Stimulated activated CD8-positive, alpha-beta memory T cell treated with anti-CD3 and anti-CD28 coated beads, Interleukin-4, amount 100 ng/mL, for 48 hours (primary cell): Measurements from ENCODE around the gene KBTBD8.

ENCODE experiments used
- DNase-seq: peaks from one replicate; pipeline ENCODE4 v3.0.0-alpha.2; 2020

KBTBD8 gene

GRCh38 chr3:67000009-67000408 lies 1.9 kb downstream of the KBTBD8 start:
- DNase-seq = no peak

GRCh38 chr3:67001086-67001861 lies 3.2 kb downstream of the KBTBD8 start:
- no peak for DNase-seq

- no peak for DNase-seq
Measured at GRCh38 chr3:67005974-67006373, 7.9 kb downstream of the KBTBD8 start.

GRCh38 chr3:67006460-67006859 lies 8.4 kb downstream of the KBTBD8 start:
- no peak for DNase-seq

GRCh38 chr3:67008388-67008787 lies 10.3 kb downstream of the KBTBD8 start:
- no peak for DNase-seq

- no peak for DNase-seq
Measured at GRCh38 chr3:67009716-67010115, 11.6 kb downstream of the KBTBD8 start.

- no peak for DNase-seq
Measured at GRCh38 chr3:67011414-67012131, 13.5 kb downstream of the KBTBD8 start.

GRCh38 chr3:67012564-67012963 lies 14.5 kb downstream of the KBTBD8 start:
- no peak for DNase-seq

- DNase-seq = no peak
Measured at GRCh38 chr3:67015702-67016484, 17.8 kb downstream of the KBTBD8 start.

- DNase-seq = no peak
Measured at GRCh38 chr3:67016522-67017080, 18.5 kb downstream of the KBTBD8 start.

GRCh38 chr3:67017211-67017610 lies 19.1 kb downstream of the KBTBD8 start:
- DNase-seq = no peak

- no peak for DNase-seq
Measured at GRCh38 chr3:67018105-67018788, 20.1 kb downstream of the KBTBD8 start.

GRCh38 chr3:67018789-67019526 lies 20.9 kb downstream of the KBTBD8 start:
- DNase-seq = no peak

GRCh38 chr3:67028001-67028784 lies 30.1 kb downstream of the KBTBD8 start:
- no peak for DNase-seq

GRCh38 chr3:67030785-67031740 lies 33.0 kb downstream of the KBTBD8 start:
- DNase-seq = no peak

GRCh38 chr3:67031986-67032385 lies 33.9 kb downstream of the KBTBD8 start:
- DNase-seq = no peak

- DNase-seq = no peak
Measured at GRCh38 chr3:67033079-67033478, 35.0 kb downstream of the KBTBD8 start.

- no peak for DNase-seq
Measured at GRCh38 chr3:67034371-67034770, 36.3 kb downstream of the KBTBD8 start.

- DNase-seq = no peak
Measured at GRCh38 chr3:67037615-67038014, 39.5 kb downstream of the KBTBD8 start.

GRCh38 chr3:67044295-67044694 lies 46.2 kb downstream of the KBTBD8 start:
- DNase-seq = no peak
